GM21576 (cell line): ENCODE measurements around the gene ADAMTS2.

ENCODE experiments used
- ATAC-seq: cut with Tn5 transposase; IDR thresholded peaks from one replicate; pipeline ENCODE4 v1.9.1; 2021; ENCODE audit warnings: mild to moderate bottlenecking, moderate library complexity; ENCODE audit not compliant: unreplicated experiment

ADAMTS2 gene

GRCh38 chr5:179345183-179345432 lies 153 bp downstream of the ADAMTS2 start:
- ATAC-seq = no peak

GRCh38 chr5:179344431-179345182 lies 654 bp downstream of the ADAMTS2 start:
- no peak for ATAC-seq

- no peak for ATAC-seq
These were observed 1.4 kb downstream of the ADAMTS2 start for GRCh38 chr5:179343719-179344430.

DNA sequence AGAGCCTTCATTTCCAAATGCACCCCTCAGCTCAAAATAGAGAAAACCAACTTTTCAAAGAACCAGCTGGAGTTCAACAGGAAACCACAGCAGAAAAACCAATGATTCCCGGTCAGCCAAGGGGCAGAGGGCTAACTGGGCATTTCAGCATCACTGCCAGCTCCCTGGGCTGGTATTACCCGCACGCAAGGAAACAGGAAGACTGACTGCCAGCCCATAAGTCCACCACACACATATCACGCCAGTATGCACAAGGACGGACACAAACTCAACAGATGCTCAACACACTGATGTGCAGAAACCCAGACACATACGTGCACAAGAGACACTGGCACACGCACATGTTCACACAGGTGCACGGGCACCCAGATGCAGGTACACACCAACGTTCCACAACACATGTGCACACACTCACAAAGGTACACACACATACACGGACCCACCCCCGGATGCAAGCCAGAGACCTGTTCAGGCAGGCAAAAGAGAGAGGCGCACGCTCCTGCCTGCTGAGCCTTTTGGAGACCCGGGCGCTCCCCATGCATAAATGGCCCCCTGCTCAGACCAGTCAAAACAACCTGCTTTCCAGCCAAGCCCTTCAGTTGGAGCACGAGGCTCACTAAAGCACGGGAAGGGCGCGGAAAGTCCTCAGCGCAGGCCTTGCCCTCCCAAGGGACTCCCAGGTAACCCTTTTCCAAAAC lies 2.1 kb downstream of the ADAMTS2 start:
- no peak for ATAC-seq

DNA sequence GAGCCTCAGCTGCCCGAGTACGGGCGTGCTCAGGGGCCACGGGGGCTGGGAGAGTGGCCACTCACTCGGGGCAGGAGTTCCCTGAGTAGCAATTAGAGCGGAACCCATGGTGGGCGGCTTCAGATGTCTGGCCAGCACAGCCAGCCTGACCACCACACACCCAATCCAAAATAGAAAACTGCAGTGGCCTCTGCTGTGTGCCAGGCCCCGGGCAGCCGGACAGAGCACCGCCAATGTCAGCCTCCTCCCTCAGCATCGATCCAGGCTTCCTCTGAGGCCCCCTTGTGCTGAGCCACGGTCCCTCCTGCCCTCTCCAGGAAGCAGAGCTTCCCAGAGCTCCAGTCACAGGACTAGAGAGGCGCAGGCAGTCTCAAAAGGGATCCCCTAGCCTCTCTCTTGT lies 2.7 kb downstream of the ADAMTS2 start:
- ATAC-seq = no peak

- no peak for ATAC-seq
These were observed 4.8 kb downstream of the ADAMTS2 start for GRCh38 chr5:179340465-179340864.

DNA sequence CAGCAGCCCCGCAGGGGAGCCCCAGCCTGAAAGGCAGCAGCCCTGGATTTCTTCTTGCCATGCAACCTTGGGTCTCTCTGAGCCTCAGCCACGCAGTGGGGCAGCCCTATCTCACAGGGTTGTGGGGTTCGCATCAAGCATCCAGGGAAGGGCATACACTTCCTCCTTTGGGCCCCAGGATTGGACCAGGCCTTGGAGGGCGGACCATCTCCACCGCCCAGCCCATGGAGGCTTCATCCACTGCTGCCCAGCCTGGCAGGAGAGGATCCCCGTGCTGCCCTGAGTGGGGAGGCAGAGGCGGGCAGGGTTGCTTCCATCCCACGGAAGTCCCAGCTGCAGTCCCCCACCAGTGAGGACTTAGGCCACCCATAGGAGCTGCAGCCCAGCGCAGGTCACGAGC lies 5.3 kb downstream of the ADAMTS2 start:
- no peak for ATAC-seq

- no peak for ATAC-seq
These were observed 6.2 kb downstream of the ADAMTS2 start for GRCh38 chr5:179339081-179339480.

GRCh38 chr5:179337796-179338676 lies 7.2 kb downstream of the ADAMTS2 start:
- no peak for ATAC-seq

DNA sequence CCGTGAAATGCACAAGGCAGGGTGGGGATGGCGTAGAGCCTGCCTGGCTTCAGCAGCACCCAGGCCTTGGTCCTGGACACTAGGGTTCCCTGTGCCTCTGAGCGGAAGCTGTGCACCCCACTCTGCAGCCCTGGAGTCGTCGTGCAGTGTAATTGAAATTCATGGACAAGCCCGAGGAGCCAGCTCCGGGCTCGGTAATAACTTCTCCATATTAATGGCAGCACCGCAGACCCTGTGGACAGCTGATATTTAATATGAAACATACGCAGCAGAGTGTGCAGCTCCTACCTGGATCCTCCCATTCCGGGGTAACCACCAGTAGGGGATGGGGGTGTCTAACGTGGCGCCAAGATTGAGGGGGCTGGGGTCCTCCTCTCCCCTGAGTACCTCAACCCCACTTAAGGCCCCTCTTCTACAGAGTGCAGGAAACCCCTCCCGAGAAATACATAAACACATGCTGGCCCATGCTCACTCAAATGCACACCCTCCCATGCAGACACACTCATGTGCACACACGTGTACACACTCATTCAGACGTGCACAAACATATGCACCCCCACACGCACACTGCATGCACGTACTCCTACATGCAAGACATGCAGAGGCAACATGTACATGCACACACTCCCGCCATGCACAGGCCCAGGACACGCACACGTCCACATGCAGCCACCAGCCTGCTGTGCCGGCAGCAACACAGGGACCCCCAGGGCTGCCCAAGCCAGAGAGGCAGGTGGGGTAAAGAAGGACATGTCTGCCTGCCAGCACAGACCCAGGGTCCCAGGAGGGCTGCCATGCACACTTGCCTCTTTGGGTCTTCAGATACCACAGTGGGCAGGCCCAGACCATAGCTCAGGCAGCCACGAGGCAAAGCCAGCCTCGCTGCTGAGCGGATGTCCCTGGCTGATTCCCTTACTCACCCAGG lies 8.1 kb downstream of the ADAMTS2 start:
- ATAC-seq = no peak

GRCh38 chr5:179336126-179336870 lies 9.0 kb downstream of the ADAMTS2 start:
- ATAC-seq = no peak

DNA sequence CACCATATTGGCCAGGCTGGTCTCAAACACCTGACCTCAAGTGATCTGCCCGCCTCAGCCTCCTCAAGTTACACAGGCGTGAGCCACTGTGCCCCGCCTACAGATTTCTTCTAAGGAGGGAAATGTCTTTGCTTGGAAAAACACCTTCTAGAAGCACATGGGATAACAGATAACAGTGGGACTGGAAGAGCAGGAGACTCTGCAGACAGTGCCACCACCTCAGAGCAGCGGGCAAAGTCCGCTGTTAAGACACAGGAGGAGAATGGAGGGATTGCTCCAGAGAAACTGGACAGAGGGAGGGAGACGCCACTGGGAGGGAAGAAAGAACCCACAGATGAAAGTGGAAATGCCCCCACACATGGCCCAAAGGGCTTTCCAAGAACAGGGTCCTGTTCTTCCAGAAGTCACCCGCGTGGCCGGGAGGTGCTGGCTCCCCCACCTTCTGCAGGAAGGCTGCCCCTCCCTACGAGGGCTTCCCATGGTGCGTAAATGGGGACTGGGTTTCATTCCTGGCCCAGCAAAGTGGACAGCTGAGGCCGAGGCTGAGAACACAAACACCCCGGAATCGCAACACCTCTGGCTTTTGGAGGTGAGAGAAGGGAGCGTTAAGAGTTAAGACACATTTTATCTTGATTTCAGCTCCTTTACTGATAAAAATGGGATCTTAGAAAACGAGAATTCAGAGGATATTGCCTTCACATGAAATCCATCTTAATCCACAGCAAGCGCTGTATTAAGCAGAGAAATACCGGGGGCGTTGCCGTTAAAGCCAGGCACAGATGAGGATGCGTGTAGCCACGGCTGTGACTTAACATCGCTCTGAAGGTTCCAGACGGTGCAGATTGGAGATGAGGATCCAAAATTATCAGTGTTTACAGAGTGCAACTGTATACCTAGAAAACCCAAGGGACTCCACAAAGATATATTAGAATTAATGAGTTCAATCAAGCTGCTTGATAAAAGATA lies 11.2 kb downstream of the ADAMTS2 start:
- no peak for ATAC-seq

DNA sequence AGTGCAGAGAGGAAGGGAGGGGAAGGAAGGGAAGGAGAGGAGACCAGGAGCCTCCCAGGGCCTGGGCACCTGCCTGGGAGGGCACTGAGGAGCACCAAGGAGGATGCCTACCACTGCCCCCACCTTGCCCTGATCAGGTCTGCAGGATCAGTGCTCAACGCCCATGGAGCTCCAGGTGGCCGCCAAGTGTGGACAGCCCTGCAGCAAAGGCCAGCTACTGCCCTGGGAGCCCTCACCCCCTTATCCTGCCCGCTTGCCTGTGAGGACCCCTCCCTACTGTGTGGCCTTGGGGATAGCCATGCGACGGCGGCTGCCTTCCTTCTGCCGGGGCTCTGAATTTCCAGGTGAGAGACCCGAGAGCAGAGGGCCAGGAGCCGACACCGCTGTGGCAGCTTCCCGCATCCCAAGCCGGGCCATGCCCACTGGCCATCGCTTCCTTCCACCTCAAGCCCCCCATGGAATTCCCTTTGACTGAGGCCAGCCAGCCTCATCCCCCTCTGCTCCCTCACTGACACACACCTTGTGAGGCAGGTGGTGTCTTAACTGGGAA lies 12.4 kb downstream of the ADAMTS2 start:
- ATAC-seq = no peak

DNA sequence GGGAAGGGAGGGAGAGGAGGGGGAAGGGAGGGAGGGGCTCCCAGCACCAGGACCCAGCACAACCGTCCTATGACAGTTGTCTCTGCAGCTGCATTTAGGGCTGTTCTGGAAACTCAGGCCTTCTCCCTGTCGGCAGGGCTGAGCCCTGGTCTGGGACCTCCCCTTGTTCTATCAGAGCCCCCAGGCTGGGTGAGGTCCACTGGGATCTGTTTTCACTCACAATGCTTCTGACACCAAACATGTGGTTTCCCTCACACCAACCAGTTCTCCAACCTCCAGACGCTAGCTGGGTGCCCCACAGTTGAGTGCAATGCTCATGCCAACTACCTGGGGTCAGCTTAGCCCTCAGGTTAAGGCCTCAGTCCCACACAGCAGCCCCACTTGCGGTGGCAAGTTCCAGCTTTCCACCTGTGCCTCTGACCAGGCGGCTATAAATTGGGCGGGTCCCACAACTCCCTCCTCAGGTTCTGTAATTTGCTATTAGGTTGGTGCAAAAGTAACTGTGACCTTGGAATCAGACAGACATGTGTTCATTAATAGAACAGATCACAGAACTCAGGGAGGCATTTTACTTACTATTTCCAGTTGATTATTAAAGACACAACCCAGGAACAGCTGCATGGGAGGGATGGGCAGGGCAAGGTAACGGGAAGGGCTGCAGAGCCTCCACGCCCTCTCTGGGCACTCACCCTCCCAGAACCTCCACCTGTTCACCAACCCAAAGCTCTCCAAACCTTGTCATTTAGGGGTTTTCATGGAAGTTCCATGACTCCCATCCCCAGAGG lies 13.5 kb downstream of the ADAMTS2 start:
- no peak for ATAC-seq

DNA sequence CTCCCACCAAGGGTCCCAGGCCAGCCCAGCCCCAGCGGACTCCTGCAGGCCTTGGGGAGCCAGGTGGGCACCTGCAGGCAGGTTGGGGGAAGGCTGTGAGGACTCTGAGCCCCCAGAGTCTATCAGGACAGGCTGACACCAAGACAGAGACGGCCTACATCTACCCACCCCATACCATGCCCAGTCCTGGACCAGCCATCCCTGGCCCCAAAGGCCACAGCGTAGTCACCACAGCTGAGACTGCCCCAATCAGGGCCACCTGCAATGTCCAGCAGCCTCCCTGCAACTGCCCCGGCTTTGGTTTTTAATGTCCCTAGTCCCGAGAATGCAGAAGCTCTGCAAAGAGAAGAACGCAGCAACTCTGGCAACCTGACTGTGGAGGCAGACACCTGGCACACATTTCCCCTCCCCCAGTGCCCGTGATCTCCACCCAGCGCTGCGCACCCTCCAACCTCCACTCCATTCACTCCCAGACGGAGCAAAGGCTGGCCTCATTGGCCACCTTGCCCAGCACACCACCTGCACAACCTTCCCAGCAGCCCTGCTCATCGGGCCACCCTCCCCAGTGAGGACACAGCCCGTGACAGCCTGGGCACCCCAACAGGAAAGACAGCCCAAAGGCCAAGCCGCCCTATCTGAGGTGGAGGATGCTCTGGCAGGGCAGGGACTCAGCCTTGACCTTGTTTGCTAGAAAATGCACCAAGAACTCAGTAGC lies 14.9 kb downstream of the ADAMTS2 start:
- ATAC-seq = no peak

DNA sequence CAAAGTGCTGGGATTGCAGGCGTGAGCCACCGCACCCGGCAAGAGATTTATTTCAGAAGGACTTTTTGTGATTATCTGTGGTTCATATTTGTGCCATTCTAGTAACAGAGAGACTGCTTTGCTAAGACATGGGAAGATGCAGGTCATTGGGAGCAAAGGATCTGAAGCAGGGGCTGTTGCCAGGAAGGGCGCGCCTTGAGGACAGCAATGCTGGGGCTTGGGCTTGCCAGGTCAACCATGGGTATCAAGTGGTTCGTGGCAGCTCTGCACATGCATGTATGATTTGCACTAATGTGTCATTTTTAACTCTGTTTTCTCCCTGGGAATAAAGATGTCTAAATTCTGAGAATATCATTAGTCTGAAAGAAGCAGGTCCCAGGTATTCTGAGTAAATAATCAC lies 17.0 kb downstream of the ADAMTS2 start:
- no peak for ATAC-seq
